HUDEP-2 (cell line): ENCODE measurements around the gene OPN4.
"Not testable (repeated sequence)": the region's sequence is repeated elsewhere in the genome, so short reads cannot be mapped to it uniquely, and the experiment has no call there.

Experiments used
- DNase-seq, 76 experiments: peaks; one replicate each; lab custom pipeline; 2025; ENCODE audit not compliant: unreplicated experiment in 76 of 76; lab: John Stamatoyannopoulos, UW

The OPN4 gene, protein sequence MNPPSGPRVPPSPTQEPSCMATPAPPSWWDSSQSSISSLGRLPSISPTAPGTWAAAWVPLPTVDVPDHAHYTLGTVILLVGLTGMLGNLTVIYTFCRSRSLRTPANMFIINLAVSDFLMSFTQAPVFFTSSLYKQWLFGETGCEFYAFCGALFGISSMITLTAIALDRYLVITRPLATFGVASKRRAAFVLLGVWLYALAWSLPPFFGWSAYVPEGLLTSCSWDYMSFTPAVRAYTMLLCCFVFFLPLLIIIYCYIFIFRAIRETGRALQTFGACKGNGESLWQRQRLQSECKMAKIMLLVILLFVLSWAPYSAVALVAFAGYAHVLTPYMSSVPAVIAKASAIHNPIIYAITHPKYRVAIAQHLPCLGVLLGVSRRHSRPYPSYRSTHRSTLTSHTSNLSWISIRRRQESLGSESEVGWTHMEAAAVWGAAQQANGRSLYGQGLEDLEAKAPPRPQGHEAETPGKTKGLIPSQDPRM

DNA sequence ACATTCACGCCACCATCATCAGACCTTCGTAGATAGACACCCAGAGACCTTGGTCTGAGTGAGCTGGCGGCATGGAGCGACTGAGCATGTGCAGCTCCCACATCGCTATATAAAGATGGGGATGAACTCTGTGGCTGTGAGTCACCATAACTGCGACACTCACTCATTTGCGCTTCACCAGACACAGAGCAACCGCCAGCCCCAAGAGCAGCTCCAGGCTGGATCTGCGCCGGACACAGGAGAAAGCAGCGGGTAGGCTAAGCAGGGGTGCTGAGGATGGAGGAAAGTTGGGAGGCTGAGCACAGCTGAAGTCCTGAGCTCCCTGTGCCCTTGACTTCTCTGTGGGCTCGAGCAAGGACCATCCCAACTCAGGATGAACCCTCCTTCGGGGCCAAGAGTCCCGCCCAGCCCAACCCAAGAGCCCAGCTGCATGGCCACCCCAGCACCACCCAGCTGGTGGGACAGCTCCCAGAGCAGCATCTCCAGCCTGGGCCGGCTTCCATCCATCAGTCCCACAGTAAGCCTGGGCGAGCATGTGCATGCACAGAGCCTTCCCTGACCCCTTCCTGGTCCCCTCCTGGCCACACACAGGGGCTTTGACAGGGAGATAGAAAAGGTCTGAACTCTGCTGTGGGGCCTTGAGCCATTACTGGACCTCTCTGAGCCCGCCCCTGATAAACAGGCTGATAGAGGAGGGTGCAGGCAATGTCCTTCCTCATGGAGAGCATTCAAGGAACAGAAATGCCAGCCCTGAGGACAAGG is at the start of gene OPN4:
Gene OPN4, plus strand, starts transcription at position 137 of the 762 bp plus-strand sequence. Its CDS starts 237 bp downstream, at position 374.
- DNase-seq = no peak

DNA sequence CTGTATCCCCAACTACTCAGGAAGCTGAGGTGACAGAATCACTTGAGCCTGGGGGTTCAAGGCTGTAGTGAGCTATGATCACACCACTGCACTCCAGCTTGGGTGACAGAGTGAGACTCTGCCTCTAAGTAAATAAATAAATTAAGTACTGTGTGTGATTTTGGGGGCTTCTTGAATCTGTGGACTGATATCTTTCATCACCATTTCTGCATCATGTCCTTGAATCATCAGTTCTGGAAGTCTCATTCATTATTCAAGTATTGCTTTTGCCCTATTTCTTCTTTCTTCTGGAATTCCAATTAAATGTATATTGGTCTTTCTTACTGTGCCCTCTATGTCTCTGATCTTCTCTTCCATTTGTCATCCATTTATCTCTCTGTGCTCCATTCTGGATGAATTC is 46.7 kb upstream of the OPN4 start:
- no peak for DNase-seq

DNA sequence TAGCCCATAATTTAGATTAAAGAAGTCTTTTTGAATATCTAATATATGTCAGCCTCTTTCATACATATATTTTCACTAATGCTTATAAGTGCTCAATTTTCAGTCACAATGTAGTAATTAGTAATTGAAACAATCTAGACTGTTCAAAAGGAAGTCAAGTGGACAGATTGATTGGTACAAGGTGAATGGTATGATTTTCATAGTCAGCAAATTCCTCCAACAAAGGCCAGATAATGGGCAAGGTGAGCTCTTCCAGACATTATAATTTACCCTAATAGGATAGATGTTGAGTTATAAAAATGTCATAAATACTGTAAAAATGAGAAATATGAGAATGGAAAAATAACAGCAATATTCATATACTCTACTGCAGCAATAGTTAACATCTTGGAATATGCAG is 44.4 kb upstream of the OPN4 start:
- DNase-seq = no peak

DNA sequence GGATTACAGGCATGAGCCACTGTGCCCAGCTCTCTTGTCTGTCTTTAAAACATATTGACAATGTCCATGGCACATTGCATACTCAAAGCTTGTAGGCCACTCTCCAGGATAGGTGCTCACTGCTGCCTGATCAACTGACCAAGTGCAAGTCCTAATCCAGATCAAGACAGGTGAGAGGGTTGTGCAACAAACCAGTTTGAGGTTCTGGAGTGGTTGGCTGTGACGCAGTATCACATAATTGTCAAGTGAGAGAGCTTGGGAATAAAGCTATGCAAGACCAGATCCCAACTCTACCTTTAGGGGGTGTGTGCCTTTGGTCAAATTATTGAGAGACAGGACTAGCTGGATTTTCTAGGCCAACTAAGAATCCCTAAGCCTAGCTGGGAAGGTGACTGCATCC is 43.0 kb upstream of the OPN4 start:
- no peak for DNase-seq

DNA sequence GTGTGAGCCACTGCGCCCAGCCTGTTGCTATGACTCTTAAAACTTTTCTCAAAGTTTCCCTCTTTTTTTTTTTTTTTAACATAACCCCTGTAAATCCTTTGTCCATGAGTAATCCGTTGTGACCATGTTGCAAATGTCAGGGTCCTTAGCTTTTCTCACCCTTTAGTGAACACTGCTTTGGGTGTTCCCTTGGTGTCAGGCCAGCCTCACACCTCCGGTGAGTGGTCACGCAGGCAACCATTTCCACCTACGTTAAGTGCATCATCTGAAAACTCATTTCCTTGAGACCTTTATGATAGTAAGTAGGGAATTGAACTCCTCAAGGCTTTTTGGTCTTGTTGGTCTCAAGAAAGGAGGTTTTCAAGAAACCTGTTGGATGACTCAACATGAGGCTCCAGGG is 41.3 kb upstream of the OPN4 start:
- no peak for DNase-seq

DNA sequence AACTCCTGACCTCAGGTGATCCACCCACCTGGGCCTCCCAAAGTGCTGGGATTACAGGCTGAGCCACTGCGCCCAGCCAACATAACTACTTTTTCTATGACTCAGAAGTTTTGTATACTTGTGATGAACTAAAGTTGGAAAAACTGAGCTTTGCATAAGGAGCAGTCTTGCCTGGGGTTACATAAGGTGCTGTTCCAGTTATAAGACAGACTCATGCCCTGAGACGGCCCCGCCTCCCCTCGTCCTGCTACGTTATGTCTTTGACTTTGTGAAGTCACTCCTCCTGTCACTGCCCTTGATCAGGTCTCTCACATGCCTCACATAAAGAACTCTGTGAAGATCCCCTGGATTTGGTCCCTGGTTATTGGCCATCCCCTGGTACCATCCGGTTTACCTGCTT is 40.4 kb upstream of the OPN4 start:
- no peak for DNase-seq

DNA sequence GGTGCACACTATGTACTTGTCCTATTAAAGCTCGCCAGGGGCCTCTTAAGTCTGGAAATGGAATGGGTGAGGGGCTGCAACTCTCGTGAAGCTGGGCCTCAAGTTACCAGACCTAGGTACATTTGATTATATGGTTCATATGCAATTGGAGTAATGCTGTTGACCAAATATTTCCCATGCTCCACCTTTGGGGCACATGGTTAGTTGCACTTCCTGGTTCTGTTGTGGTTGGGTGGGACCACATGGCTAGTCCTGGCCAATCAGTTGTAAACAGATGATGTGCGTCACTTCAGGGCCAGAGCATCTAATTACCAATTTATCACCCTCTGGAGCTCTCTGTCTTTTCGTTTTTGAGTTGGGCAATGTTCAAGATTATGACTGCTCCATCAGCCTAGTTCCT is 39.5 kb upstream of the OPN4 start:
- no peak for DNase-seq

DNA sequence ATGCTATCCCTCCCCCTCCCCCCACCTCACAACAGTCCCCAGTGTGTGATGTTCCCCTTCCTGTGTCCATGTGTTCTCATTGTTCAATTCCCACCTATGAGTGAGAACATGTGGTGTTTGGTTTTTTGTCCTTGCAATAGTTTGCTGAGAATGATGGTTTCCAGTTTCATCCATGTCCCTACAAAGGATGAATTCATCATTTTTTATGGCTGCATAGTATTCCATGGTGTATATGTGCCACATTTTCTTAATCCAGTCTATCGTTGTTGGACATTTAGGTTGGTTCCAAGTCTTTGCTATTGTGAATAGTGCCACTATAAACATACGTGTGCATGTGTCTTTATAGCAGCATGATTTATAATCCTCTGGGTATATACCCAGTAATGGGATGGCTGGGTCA is 37.1 kb upstream of the OPN4 start:
- DNase-seq = not testable (repeated sequence)

DNA sequence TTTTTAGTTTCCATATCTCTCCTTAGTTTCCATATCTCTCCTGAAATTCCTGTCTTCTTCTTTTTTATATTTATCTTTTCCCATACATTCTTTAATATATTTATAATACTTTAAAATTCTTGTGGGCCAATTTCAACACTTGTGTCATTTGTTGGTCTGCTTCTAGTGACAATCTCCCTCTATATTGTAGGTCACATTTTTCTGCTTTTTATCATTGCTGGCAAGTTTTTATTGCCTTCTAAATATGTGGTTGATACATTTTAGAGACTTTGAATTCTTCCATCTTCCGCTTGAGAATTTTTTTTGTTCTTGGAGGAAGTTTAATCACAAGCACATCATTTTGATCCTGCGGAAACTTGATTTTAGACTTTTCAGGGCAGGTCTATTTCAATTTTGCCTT is 26.0 kb upstream of the OPN4 start:
- no peak for DNase-seq

DNA sequence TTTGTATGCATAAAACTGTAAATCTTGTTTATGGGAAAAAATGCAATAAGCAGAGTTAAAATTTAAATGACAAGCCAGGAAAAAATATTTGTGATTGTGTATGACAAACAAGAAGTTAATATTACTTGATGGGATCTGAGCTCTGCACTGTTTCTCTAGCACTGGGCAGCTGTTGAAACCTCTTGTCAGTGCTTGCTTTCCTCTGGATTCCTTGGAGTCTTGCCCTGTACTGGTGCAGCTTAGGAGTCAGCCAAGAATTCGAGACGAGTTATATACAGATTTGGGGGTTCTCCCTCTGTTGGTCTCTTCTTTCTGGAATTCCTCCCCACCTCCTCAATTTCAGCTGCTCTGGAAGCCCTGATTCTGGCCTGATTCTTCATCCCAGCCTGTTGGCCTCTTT is 24.3 kb upstream of the OPN4 start:
- DNase-seq = no peak

DNA sequence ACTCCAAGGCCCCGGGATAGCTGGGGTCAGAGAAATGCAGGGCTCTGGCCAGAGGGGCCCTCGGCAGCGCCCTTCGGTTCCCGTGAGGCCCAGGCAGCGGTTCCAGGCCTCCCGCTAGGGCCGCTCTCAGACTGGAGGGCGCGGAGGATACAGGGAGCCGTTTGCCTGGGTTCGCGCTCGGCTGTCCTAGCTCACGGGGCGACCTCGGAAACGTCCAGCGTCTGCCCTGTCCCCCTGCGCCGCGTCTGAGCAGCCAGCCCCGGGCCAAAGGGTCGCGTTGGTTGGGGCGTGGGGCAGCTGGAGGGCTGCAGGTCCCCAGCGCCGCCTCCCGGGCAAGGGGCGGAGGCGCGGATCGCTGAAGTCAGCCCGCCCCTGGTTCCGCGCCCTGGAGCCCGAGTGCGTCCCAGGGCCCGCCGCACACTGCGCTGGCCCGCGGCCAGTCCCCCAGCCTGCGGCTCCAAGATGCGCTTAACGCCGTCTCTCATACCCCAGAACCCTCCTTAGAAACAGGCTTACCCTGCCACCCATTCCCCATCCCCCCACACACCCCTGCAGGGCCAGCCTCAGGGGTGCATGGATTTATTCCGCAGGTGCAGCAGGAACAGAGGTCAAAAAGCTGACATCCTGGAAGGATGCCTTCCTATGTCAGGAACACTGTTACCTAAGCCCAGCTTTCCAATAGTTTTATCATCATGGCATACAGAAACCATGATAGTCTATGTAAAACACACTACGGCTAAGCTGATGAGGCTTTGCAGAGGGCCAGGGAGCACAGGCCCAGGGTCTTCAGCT is 22.1 kb upstream of the OPN4 start:
- peak in 15 of 76 experiments; percentile 2 to 28 (median 8) for DNase-seq

DNA sequence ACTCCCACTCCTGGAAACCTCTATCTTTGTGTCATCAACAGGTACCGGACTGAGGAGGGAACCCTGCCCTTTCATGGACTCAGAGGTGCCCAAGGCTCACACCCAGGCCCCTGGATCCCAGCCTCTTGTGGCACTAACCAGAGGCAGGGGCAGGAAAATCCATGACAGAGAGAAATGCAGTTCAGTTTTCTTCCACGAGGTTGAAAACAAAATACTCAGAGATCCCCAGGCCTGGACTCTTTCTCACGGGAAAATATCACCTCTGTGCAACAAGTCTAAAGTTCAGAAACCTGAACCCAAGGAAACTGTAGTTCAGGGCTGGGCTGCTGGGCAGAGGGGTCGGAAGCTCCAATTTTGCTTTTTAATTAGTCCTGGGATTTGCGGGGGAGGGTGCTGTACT is 21.4 kb upstream of the OPN4 start:
- DNase-seq = no peak

DNA sequence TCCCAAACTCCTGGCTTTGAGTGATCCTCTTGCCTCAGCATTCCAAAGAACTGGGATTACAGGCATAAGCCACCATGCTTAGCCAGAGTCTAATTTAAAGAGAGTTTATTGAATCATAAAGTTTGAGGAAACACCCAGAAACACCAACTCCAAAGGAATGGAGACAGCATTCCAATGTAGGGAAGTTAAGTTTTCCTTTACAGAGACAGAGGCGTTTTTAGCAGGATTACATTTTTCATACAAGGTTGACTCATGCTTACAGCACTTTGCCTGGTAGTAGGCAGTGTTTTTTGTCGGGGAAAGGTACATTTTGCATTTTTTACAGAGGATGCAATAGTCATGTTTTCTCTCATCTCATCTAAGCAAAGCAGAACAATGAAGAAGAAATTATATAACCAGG is 18.9 kb upstream of the OPN4 start:
- DNase-seq = no peak

DNA sequence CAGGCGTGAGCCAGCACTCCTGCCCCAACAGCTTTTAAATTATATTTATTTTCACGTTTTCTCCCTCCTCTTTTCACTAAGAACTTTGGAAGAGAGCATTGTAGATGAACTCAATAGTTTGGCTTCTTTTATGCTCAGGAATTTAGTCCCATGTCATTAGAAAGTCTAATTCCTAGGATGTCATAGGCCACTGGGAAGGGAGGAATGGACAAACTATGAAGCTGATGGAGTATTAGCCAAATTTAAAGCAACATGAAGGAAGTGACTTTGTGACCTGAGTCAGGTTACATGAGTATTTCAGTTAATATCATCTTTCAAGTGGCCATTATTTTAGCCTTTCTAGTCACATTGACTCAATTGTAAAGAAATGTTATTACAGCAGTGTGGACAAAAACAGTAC is 18.0 kb upstream of the OPN4 start:
- no peak for DNase-seq

DNA sequence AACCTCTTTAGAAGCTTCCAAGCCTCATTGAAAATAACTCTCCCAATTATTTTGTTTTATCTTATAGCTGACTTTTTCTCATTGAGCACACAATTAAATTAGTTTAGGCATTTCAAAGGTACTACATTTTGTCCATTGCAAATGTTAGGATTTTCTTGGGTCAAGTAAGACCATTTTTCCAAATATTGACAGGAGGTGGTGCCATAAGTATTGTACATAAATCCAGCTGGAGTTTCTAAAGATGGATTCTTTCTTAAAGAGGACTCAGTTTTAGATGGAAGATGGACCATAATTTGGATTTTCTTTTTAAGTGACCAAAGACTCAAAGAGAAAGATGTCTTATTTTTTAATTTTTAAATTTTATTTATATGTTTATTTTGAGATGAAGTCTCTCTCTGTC is 12.3 kb upstream of the OPN4 start:
- DNase-seq = no peak

DNA sequence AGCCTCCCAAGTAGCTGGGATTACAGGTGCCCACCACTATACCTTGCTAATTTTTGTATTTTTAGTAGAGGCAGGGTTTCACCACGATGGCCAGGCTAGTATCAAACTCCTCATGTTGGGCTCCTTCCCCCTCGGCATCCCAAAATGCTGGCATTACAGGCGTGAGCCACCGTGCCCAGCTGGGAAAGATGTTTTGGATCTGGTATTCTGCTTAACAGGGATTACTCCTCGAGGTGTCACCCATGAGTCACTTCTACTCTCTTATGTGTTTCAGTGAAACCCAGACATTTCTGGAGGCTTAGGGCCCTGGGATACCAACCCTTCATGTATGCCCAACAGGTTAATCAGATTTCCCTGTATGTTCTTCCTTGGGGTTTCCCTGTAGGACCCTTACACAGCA is 11.8 kb upstream of the OPN4 start:
- no peak for DNase-seq

DNA sequence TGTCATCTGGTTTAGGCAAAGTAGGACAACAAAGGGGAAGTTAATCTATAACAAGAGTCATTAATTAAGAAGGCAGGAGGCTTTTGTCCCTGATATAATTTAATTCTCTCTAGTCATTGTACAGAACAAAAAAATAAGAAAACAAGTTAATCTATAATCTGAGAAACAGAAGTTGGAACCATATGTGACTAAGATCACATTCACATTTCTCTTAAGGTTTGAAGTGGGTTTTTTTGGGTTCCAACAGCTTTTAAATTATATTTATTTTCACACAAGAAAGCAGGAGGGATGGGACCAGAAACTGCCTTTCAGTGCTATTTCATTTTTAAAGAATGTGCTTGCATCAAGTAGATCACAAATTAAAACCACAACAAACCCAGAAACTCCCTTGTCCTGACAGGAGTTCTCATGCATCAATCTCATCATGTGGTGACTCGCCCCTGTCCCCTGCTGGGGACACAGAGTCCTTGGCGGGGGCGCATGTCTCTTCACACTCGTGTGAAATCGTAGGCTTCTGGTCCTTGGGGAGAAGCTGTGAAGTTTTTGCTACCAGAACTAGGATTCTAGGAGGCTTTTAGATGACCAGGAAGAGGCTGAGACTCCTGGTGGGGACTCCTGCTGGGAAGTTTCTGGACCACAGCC is 10.1 kb upstream of the OPN4 start:
- DNase-seq = peak in 3 of 76 experiments; percentile 1 to 6 (median 4)

DNA sequence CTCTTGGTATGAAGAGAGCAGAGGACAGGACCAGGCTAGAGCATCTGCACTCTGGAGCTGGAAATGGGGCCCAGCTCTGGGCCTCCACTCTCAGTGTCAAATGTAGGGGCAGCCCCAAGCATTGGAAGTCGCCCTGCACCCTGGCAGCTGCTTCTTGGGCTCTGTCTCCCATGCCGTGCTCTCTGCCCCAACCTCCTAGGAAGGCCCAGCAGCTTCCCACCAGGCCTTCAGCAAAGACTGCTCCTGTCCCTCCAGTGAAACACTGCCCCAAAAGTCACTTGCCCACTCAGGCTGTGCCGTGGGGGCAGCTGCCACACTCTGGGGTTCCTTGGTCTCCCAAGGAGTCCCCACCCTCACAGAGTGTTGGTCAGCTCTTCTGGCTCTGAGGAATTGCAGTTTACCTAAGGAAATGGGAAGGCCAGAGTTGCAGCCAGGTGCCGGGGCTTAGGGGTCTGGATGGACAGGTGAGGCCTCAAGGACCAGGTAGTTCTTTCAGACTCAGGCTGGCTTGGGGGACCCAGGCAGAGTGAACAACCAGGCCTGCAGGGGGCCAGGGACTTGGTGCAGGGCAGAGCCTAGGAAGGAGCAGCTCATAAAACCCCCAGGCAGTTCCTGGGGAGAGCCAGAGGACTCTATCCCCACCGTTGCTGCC is 9.4 kb upstream of the OPN4 start:
- DNase-seq = no peak

DNA sequence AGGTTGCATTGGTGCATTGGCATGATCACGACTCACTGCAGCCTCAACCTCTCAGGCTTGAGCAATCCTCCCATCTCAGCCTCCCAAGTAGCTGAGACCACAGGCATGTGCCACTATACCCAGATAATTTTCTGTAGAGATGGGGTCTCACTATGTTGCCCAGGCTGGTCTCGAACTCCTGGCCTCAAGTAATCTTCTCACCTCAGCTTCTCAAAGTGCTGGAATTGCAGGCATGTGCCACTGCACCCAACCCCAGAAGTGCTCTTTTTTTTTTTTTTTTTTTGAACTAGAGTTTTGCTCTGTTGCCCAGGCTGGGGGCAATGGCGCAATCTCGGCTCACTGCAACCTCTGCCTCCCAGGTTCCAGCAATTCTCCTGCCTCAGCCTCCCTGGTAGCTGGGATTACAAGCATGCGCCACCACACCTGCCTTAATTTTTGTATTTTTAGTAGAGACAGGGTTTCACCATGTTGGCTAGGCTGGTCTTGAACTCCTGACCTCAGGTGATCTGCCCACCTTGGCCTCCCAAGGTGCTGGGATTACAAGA is 8.7 kb upstream of the OPN4 start:
- DNase-seq = not testable (repeated sequence)

DNA sequence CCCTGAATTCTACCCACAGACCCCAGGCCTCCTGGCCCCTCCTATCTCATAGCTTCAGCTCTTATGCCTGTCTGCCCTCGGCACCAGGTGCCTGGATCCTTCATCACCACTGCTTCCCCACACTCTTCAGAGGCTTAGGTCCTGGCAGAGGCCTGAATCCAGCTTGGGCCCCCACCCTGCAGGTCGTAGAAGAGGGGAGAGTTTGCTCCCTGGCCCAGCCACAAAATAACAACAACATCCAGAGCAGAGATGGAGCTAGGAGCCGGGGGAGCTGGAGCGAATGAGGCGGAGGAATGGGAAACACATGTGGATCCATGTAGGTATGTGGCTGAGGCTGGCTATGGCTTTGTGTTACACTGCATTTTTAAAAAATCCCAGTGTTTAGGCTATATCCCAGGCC is 7.8 kb upstream of the OPN4 start:
- no peak for DNase-seq
